Hematopoietic multipotent progenitor cell treated with erythropoietin and hydrocortisone succinate and interleukin-3 and kit ligand, for 17 days (in vitro differentiated cells): ENCODE results near the gene SGIP1.
"Not testable (repeated sequence)": the region's sequence is repeated elsewhere in the genome, so short reads cannot be mapped to it uniquely, and the experiment has no call there.

ENCODE experiments used
- DNase-seq: peaks from one replicate; pipeline ENCODE4 v3.0.0-alpha.2; 2015; ENCODE audit warnings: low spot score

The SGIP1 gene

DNA sequence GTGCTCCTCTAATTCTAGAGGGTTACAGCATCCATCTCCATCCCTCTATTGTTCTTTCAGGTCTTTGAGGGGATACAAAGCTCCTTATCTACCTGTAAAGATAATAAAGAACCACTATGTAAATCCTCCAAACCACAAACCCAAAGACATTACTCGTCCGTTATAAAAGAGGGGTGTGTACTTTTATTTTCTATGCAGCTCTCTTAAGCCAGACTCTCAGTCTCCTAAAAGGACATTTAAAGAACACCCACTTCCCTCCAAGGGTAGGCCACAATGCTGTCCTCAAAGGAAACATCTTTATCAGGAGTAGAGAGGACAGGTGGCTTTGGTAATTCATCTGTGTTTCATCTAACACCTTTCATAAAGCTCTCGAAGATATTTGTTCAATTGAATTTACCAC, 150.4 kb downstream of the SGIP1 start:
- DNase-seq = no peak

DNA sequence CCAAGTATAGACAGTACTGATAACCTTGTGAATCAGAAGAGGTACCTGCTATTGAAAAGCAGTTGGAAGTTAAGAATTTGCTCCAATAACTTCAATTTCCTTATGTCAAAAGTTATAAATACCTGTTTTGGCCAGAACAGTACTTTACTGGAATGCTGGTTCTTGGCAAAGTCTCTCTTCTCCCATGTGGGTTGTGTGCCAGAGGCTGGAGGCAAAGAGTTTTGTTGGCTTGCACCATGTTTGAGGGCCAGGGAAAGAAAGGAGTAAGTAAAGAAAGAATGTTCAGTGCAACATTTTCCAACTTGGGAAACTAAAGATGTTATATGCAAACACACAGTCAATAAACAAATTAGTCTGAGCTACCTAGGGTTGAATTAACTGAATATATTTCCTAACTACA, 151.3 kb downstream of the SGIP1 start:
- no peak for DNase-seq

DNA sequence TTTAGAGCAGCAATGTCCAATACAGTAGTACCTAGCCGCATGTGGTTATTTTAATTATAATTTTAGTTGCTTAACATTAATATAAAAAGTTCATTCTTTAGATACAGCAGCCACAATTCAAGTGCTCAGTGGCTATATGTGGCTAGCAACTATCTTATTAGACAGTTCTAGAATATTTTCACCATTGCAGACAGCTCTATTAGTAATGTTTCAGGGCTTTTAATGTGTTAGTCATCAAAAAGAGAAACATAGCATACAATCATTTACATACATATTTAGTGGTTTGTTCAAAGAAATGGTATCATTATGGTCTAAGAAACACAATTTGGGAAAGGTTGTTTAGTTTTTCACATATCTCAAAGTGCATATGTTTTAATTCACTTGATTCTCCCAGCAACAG, 151.7 kb downstream of the SGIP1 start:
- DNase-seq = no peak

DNA sequence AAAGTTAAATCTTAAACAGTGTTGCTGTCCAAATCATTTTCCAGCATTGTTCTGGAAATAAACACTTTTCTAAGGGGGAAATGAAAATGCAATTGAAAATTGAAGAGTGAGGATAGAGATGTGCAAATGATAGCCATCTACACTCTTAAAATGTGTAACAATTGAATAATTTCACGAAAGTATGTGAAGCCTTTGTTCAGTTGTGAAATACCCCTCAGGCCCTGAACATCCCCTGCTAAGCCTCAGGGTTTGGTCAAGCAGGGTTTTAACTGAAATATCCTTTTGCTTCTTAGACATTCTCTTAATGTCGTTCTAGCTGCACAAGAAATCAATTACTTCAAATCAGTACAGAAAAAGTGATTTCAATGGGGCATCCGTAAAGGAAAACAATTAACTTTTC, 152.5 kb downstream of the SGIP1 start:
- DNase-seq = no peak

DNA sequence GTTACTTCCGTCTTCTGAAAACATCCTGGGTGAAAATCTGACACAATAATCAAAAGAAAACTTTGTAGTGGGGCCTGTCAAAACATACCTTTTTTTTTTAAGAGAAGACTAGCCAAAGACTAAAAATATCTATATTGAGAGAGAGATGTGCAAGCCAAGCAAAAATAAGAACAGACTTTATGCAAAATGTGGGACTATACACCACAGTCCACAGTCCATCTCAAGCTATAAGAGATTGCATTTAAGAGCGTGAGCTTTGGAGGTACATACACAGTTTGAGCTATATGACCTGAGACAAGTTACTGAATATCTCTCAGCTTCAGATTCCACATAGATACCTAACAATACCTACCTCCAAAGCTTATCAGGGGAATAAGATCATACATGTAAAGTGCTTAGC, 153.4 kb downstream of the SGIP1 start:
- DNase-seq = no peak

DNA sequence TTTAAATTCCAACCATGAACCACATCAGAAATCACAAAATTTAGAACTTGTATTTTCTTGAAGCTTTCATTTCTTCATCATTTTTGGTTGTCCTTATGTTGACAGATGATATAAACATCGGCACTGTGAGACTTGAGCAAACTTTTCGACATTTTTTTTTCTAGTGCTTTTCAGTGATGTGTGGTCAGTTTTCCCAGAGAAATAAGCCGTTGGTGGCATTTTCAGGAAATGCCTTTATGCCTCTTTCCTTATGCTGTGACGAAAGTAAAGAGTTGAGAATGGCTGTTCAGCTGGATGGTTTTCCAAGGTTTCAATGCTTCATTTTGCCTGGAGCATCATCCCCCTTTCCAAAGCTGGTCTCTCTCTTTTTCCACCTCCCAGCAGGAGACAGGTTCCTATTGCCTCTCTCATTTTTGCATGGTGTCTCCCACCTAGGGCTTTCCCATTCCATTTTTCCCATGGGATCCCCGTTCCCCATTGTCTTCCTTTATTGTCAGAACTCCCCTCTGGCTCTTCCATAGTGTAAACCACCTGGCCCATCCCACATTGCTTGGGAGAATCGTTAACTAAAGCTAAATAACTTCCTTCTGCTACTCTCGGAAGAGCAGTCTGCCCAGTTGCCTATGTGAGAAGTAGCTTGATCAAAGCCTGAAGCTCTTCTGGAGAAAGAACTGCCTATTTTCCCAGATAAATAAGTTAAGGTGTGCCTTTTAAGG, 156.9 kb downstream of the SGIP1 start:
- DNase-seq = no peak

DNA sequence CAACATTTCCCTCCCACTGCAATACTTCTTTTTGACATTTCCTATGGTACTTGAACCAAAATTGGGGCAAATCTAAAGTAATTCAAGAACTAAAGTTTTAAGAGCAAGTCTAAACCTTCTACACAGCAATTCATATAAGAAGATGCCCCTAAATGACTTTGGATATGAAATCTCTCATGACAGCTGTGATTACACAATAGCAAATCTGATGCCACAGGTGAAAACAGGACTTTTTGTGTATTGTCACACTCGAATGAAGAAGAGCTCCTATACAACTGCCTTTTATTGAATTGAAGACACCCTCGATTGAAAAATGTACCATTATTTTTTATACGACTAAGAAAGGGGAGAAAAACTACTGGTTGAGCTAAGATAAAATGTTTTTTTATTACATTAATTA, 158.7 kb downstream of the SGIP1 start:
- DNase-seq = no peak

DNA sequence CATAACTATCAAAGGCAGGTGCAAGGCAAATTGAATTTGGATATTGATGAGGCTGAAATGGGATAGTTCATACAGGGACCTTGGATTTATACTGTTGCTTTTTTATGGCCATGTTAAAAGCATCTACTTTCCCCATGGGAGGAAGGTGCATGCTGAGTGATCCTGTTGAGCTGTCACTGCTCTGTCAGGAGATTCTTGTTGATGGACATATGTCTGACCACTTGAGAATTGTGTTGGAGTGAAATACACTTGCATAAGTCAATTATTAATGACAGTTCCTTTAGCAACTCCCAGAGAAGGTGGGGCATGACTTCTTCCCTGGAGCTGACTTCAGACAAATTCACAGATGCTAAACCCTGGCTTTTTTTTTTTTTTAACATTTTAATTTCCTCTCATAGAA, 159.9 kb downstream of the SGIP1 start:
- no peak for DNase-seq

DNA sequence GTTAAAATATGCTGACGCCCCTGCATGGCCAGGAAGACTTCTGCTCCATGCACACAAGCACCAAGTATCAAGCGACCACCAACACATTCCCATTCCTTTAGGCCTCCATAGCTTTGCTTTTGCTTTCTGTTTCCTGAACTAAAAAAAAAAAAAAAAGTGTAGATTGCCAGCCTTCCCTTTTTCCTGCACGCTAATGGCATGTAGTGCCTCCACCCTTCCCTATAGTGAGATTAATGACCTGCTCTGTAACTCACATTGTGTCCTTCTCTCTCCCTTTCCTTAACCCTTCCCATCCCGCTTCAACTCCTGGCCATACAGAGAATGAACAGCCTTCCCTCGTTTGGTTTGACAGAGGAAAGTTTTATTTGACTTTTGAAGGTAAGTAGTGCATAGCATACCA, 161.2 kb downstream of the SGIP1 start:
- no peak for DNase-seq

DNA sequence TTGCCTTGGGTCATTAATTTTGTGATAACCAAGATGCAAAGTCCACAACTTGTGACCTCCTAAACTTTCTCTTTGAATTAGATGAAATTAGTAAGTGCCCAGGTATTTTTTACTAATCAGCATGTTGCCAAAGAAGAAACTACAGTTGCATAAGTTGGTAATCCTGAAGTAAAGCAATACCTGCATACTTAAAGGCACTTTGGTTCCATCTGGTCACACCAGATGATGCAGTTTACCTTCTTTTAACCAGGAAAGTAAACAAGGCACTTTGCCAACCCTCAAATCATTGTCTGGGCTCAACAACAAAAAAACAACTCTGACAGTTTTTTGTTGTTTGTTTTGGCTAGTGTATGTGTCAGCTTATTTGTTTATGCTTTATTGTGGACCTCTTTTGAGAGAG, 162.8 kb downstream of the SGIP1 start:
- DNase-seq = no peak

DNA sequence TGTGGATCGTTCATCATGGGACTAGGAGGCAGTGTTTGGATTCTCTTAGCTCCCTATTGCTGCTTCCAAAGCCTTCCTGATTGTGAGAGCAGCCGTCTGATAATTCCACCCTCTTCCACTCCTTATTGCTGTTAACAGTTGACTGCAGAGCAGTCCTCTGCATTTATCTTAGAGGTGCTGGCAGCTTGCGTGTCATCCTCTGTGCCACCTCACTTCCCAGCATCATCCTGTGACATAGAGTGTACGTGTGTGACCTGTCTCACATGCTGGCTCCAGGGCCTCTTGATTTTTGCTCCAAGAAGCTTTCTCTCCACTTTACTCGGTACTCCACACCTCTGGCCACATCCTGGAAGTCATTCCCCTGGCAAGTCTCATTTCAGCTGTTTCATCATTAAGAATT, 165.3 kb downstream of the SGIP1 start:
- DNase-seq = no peak

DNA sequence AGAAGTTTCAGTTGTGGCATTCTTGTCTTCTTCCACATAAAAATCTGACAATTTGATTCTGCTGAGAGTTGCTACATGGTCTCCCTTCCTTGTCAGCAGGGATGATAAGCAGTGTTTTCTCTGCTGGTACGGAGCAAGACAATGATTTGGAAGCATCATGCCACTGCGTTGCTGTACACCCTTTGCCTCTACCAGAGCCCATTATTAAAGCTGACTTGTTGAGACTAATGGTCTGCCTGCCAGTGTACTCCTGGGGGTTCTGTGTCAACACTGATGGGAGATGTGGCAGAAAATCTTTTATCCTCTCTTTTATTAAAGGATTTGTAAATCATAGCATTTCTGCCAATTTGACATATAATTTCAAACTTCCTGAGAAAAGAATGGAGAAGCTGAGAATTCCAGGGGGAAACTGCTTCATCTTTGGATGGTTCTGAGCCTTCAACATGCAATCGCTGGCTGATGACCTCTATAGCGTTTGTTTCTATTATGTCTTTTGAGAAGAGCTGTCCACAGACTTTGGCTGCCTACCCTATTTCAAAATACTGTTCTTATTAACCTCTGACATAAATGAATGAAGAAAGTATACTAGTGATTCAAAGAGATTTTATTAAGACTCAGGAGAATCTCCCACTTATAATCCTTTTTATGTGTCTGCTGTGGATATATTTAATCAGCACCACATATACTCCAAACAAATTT, 170.4 kb downstream of the SGIP1 start:
- DNase-seq = no peak

DNA sequence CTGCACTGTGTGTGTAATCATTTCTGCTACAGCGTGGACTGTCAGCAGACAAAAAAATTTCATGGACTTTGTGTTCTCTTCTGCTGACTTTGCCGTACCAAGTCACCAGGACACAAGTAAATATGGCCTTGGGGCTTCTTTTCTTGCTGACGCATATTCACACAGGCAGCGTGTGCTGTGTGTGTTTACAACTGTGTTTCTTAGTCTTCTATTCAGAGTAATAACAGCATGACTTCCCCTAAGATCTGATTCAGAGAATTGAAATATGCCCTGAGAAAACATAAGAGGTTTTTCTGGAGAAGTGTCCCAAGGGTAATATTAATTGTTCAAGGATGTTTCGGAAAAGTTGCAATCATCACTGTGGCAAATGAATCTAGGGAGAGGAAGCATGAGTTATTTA, 171.2 kb downstream of the SGIP1 start:
- DNase-seq = no peak

DNA sequence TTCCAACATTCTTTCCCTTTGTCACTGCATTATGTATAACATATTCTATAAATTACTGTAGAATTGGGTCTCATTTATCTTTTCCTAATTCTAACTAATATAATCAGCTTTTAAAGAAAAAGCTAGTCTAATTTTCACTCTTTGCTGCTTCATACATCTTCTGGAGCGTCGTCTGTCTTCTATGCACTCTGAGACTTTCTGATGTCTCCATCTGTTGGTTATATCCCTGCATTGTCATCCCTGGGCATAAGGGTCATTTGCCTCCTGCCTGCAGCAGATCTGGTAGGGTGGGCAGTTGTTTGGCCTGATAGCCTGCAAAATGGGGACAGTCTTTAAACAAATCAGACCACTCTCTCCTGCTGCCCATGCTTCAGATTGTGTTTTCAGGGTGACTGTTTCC, 177.5 kb downstream of the SGIP1 start:
- DNase-seq = no peak

DNA sequence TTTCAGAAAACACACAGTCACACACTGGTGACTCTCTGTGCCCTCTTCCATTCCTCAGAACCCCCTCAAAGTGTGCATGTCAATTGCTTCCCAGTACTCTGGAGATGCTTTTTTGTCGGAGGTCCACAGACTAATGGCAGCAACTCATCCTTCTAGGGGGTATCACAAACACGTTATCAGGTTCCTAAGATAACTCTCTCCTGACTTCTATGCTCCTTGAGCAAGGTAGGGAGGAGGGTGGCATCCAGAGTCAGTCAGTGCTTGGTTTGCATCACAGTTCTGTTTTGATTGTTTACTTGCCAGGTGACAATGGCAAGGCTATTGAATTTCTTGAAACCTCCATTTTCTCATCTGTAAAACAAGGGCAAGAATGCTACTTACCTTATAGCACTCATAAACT, 178.9 kb downstream of the SGIP1 start:
- DNase-seq = no peak

DNA sequence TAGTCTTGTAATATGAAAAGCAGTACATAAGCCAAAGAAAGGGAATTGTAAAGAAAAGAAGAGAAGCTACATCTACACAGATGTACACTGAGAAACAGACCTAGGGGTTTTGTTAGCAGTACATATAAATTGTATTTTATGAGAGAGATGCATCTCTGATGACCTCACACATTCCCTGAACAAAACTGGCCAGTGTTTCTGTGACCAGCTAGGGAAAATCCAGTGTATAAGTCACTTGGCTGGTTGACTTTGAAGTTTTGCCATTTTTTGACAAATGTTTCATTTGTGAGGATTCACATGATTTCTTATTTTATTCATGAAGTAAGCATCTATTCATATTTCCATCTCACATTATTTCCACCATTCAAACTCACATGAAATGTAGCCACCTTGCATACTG, 190.0 kb downstream of the SGIP1 start:
- DNase-seq = no peak

DNA sequence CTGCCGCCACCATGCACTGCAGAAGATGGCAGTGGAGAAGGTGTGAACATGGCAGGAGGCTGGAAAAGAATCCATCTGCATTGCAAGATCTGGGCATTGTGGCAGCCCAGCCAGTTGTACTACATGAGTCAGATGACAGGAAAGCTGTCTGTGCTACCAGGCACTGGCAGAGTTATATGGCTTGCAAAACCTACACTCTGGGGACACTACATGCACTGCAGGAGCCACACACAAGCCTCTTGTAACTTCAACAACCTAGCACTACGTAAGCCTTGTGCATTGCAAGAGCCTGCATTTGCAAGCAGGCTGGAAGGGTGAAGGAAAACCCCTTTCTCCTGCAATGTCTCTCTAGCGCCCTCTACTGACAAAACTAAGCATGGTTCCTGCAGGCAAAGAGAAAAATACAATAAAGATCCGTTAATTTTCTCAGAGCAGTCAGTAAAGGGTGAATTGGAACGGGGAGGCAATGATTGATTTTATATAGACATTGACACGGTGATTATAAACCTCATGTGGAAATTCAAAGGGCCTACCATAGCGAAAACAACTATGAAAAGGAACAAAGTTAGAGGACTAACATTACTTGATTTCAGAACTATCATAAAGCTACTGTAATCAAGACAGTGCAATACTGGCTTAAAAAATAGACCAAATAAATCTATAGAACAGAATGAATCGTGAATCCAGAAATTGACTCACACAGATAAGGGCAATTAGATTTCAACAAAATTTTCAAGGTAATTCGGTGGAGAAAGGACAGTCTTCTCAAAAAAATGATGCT, 192.1 kb downstream of the SGIP1 start:
- peak; percentile 58 for DNase-seq

DNA sequence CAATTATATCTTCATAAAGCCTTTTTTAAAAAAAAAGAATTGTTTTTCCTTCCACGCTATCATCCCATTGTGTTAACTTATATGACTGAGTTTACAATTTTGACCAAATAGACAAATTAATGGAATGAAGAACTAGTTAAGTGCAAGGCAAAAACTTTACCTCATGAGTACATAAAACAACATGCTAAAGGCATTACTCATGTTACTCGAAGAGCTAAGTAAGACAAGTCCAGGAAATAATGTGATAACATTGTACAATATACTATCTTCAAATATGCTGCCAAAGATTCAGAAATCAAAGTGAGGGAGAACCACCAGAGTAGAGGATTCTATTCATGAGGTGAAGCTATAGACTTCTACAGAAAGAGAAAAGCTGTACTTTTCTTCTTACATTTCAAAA, 194.1 kb downstream of the SGIP1 start:
- DNase-seq = no peak

DNA sequence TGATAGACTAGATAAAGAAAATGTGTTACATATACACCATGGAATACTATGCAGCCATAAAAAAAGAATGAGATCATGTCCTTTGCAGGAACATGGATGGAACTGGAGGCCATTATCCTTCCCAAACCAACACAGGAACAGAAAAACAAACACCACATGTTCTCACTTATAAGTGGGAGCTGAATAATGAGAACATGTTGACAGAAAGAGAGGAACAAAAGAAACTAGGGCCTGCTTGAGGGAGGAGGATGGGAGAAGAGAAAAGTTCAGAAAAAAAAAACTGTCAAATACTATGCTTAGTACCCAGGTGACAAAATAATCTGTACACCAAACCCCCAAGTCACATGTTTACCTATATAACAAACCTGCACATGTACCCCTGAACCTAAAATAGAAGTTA, 194.8 kb downstream of the SGIP1 start:
- not testable (repeated sequence) for DNase-seq

DNA sequence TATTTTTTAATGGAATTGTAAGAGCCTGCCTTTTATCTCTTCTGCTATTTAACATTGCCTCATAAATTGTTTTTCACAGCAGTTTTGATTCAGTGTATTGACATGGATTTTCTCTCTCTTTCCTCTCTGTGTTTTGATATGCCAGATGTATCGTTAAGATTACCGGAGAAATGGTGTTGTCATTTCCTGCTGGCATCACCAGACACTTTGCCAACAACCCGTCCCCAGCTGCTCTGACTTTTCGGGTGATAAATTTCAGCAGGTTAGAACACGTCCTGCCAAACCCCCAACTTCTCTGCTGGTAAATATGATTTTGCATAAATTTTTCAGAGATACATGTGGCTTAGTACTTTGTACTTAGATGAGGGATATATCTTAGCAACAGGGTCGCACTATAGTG, 195.2 kb downstream of the SGIP1 start:
- DNase-seq = no peak

DNA sequence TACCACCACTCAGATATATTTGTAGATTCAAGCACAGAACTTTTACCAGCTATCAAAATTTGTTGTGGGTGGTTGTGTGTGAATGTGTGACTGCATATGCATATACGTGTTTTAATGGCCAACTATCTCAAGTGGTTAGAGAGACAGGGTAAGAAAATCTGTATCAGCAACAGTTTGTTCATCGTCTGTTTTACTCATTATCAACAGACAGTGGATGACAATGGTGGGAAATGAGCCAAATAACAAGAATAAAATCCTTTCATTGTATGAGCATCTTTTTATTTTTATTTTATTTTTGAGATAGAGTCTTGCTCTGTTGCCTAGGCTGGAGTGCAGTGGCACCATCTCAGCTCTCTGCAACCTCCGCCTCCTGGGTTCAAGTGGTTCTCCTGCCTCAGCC, 195.6 kb downstream of the SGIP1 start:
- DNase-seq = no peak

DNA sequence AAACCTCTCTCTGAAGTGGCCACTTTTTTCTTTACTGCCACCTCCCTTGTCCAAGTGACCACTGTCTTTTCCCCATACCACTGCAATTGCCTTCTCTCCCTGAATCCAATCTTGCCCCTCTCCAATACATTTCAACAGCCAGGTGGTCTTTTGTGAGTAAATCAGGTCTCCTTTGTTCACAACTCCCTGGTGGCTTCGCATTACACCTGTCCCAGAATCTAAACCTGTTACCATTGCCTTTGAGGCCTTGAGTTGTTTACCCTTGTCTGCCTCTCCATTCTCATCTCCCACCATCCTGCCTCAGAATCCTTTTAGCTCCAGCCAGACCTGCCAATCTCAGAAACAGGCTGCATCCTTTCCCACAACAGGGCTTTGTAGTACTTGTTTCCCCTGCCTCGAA, 196.5 kb downstream of the SGIP1 start:
- no peak for DNase-seq

DNA sequence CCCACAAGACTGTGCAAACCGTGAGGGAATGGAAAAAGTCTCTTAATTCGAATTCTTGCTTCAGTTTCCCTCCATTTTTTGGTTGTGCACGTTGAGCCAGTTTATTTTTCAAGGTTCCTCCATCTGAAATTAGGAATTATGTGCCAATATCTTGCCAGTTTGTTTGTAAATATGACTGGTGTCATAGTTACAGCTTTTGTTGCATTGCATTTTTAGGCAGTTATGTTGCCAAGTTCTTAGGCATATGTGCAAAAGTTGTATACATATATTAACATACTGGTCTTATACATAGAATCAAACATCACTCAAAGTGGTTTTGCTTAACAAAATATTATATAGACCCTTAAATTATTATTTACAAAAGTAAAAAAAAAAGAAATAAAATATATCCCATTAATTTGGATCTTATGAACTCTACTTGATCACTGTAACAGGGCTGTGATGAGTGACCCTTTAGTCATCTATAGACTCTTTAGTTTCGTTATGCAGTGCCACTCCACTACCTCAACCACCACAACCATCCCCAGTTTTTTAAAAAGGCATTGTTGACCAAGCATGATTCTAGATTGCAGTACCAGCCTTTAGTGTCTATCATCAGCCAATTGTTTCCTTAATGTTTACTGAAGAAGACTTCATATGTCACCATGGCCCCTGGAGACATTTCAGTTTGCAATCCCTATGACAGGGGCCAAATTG, 197.4 kb downstream of the SGIP1 start:
- DNase-seq = no peak
